ENCODE results near the gene XXYLT1. TPM values are rescaled to one million over a fixed set of nuclear protein-coding genes. Genes with fewer than 3 reads are reported as not detected.

XXYLT1 gene
- total RNA-seq, 1 experiment from 2014 or later = 53.9 TPM

DNA sequence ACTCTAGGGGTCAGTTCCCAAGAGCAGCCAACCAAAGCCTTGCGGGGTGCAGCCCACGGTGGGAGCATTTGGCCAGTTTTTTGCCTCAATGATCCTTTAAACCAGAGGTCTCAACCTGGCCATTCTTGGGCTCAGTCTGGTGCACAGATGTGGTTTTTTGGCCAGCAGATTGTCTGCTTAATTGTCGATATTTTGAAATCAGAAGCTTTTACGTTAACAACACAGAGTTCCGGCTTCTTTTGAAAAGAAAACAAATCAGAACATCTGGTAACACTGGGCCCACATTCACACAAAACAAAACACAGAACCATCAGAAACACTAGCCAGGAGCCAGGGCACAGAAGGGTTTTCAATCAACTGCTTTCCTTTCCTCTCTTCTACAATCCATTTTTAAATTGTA, 127.7 kb downstream of the XXYLT1 start:
- DNase-seq (ENCODE audit: low spot score) = no peak
- Histone ChIP-seq H3K36me3 (ENCODE audit: insufficient read depth, low read length, poor library complexity, severe bottlenecking) (peaks cover 11% of the 10 kb centered on the region), H3K4me1 (ENCODE audit: insufficient read depth, low read length, poor library complexity, severe bottlenecking) (peaks cover 3% of the 10 kb centered on the region), H3K9me3 (ENCODE audit: low read depth, low read length, poor library complexity, severe bottlenecking) (peaks cover 9% of the 10 kb centered on the region), H3K27me3 (replicated peaks; ENCODE audit: insufficient read depth, low read depth, low read length, poor library complexity) (no peaks in the 10 kb centered on the region), H3K27ac (ENCODE audit: low read depth, low read length, poor library complexity, severe bottlenecking) (no peak overlapping the region), H3K4me3 (ENCODE audit: low read depth, low read length, poor library complexity, severe bottlenecking) (no peak overlapping the region)
- no peak for TF ChIP-seq EZH2 (IDR thresholded peaks at IDR 0.05; ENCODE audit: borderline replicate concordance, low read depth, low read length, poor library complexity, severe bottlenecking)
- TF ChIP-seq, protein P1, sequence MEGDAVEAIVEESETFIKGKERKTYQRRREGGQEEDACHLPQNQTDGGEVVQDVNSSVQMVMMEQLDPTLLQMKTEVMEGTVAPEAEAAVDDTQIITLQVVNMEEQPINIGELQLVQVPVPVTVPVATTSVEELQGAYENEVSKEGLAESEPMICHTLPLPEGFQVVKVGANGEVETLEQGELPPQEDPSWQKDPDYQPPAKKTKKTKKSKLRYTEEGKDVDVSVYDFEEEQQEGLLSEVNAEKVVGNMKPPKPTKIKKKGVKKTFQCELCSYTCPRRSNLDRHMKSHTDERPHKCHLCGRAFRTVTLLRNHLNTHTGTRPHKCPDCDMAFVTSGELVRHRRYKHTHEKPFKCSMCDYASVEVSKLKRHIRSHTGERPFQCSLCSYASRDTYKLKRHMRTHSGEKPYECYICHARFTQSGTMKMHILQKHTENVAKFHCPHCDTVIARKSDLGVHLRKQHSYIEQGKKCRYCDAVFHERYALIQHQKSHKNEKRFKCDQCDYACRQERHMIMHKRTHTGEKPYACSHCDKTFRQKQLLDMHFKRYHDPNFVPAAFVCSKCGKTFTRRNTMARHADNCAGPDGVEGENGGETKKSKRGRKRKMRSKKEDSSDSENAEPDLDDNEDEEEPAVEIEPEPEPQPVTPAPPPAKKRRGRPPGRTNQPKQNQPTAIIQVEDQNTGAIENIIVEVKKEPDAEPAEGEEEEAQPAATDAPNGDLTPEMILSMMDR (conservative IDR thresholded peaks at IDR 0.05; ENCODE audit: low read depth, low read length) = no peak
- ChIA-PET CTCF (no interaction called here), POLR2A (ENCODE audit: low non-redundant PET) (no interaction called here)
- intact Hi-C loops (cut with micrococcal nuclease; ENCODE audit: unreplicated experiment) = no loop called here
- BruUV-seq (replicated peaks) = no TSS peak

DNA sequence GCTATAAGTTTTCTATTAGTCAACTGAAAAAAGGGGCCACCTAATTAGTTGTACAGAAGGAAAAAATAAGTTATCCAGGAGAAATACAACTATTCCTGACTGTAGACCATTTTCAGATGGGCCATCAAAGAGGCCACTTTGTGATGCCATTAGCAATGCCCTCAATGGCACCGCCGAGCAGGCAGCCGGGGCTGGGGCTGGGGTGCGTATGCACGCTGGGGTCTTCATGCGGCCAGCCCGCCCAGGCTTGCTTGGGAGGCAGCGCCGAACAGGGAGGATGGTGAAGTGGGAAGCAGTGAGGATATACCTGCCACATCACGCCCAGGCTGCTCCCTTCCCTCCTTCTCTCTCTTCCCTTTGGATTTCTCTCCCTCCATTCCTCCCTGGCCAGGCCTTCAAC, 128.4 kb downstream of the XXYLT1 start:
- no peak for TF ChIP-seq EZH2 (IDR thresholded peaks at IDR 0.05; ENCODE audit: borderline replicate concordance, low read depth, low read length, poor library complexity, severe bottlenecking)
- TF ChIP-seq, protein P1 (conservative IDR thresholded peaks at IDR 0.05; ENCODE audit: low read depth, low read length) = no peak
- peaks cover 11% of the 10 kb centered on the region for H3K36me3 ChIP-seq (ENCODE audit: insufficient read depth, low read length, poor library complexity, severe bottlenecking)
- no TSS peak for BruUV-seq (replicated peaks)
- no peak overlapping the region for H3K27ac ChIP-seq (ENCODE audit: low read depth, low read length, poor library complexity, severe bottlenecking)
- CTCF ChIA-PET = no interaction called here
- intact Hi-C loops (cut with micrococcal nuclease; ENCODE audit: unreplicated experiment) = no loop called here
- H3K4me3 ChIP-seq (ENCODE audit: low read depth, low read length, poor library complexity, severe bottlenecking) = no peak overlapping the region
- no peaks in the 10 kb centered on the region for H3K4me1 ChIP-seq (ENCODE audit: insufficient read depth, low read length, poor library complexity, severe bottlenecking)
- DNase-seq (ENCODE audit: low spot score) = no peak
- POLR2A ChIA-PET (ENCODE audit: low non-redundant PET) = no interaction called here
- H3K27me3 ChIP-seq (replicated peaks; ENCODE audit: insufficient read depth, low read depth, low read length, poor library complexity) = no peaks in the 10 kb centered on the region
- H3K9me3 ChIP-seq (ENCODE audit: low read depth, low read length, poor library complexity, severe bottlenecking) = peaks cover 9% of the 10 kb centered on the region

- ChIA-PET POLR2A (ENCODE audit: low non-redundant PET) (no interaction called here), CTCF (no interaction called here)
- DNase-seq (ENCODE audit: low spot score) = no peak
- no peaks in the 10 kb centered on the region for H3K4me1 ChIP-seq (ENCODE audit: insufficient read depth, low read length, poor library complexity, severe bottlenecking)
- peaks cover 11% of the 10 kb centered on the region for H3K36me3 ChIP-seq (ENCODE audit: insufficient read depth, low read length, poor library complexity, severe bottlenecking)
- TF ChIP-seq EZH2 (IDR thresholded peaks at IDR 0.05; ENCODE audit: borderline replicate concordance, low read depth, low read length, poor library complexity, severe bottlenecking) = no peak
- no peaks in the 10 kb centered on the region for H3K27me3 ChIP-seq (replicated peaks; ENCODE audit: insufficient read depth, low read depth, low read length, poor library complexity)
- H3K9me3 ChIP-seq (ENCODE audit: low read depth, low read length, poor library complexity, severe bottlenecking) = peaks cover 9% of the 10 kb centered on the region
- intact Hi-C loops (cut with micrococcal nuclease; ENCODE audit: unreplicated experiment) = no loop called here
- no peak overlapping the region for H3K4me3 ChIP-seq (ENCODE audit: low read depth, low read length, poor library complexity, severe bottlenecking)
- H3K27ac ChIP-seq (ENCODE audit: low read depth, low read length, poor library complexity, severe bottlenecking) = no peak overlapping the region
- BruUV-seq (replicated peaks) = no TSS peak
Measured at GRCh38 chr3:195140816-195141793, 129.9 kb downstream of the XXYLT1 start.
